Right lobe of liver (tissue), 6 donors: Measurements from ENCODE around the gene AREG. TPM values are rescaled to one million over a fixed set of nuclear protein-coding genes. Genes with fewer than 3 reads are reported as not detected.

Experiments used
- ATAC-seq, 4 donors: fragments of 200-7000 bp; cut with Tn5 transposase; one replicate each; pipeline ENCODE4 v1.9.1; 2020; ENCODE audit warnings: mild to moderate bottlenecking in 4 of 4, moderate library complexity in 4 of 4
- DNase-seq, 3 donors: peaks; one replicate each; pipeline ENCODE4 v3.0.0-alpha.2; 2020
- H3K27ac ChIP-seq, 3 donors: fragments of 200-600 bp; one replicate each; pipeline ENCODE4 v1.8.0; 2022
- H3K27me3 ChIP-seq, 2 donors: fragments of 200-600 bp; one replicate each; pipeline ENCODE4 v1.8.0; 2022
- H3K36me3 ChIP-seq, 4 donors: fragments of 200-600 bp; sonication (generic) in 1 of 4; one replicate each; pipeline versions ENCODE4 v1.5.1 to v1.8.0; 2017 to 2022; ENCODE audit warnings: control low read depth in 1 of 4
- H3K4me1 ChIP-seq, 4 donors: fragments of 200-600 bp; sonication (generic) in 1 of 4; one replicate each; pipeline versions ENCODE4 v1.5.1 to v1.8.0; 2017 to 2022; ENCODE audit warnings: control low read depth in 1 of 4
- H3K4me3 ChIP-seq, 3 donors: fragments of 200-600 bp; one replicate each; pipeline ENCODE4 v1.8.0; 2022
- H3K9me3 ChIP-seq, 4 donors: fragments of 200-600 bp; sonication (generic) in 1 of 4; one replicate each; pipeline versions ENCODE4 v1.5.1 to v1.8.0; 2017 to 2022; ENCODE audit warnings: control low read depth in 1 of 4
- CTCF ChIP-seq, 4 donors: fragments of 200-600 bp in 3 of 4; fragments of 450-650 bp in 1 of 4; IDR thresholded peaks; one replicate each; pipeline versions ENCODE4 v1.5.1 to v1.8.0; 2016 to 2022; ENCODE audit warnings: antibody characterized with exemption in 4 of 4, mild to moderate bottlenecking in 2 of 4
- POLR2A ChIP-seq: fragments of 450-650 bp; IDR thresholded peaks from one replicate; pipeline ENCODE4 v1.6.1; 2017; ENCODE audit warnings: antibody characterized with exemption, mild to moderate bottlenecking
- WGBS: methylation state at CpG from one replicate; pipeline ENCODE4 v1.1.6; 2018; ENCODE audit warnings: low coverage, low lambda C conversion rate; ENCODE audit not compliant: insufficient coverage; ENCODE audit errors: missing lambda C conversion rate; 5-methylcytosine and 5-hydroxymethylcytosine counted together
- intact Hi-C, 2 donors: fragments of 100-400 bp; cut with DNase I; formaldehyde crosslinking; loops; one replicate each; pipeline versions ENCODE4 v1.11.2 to v1.14.1; 2022
- total RNA-seq, 6 experiments: library from RNA; depleted of rRNA in 2 of 6; stranded (reverse); fragments of >200 nt in 2 of 6; fragmentation: NEBNext Ultra II Directional in 3 of 6; extraction: Animal tissue kit (Norgen Biotek cat#: 25700) in 3 of 6; gene quantifications; one replicate each; pipeline versions ENCODE4 v1.1.0 to v1.2.4, GENCODE V29; 2016 to 2023
- donor health status: DM: no; HTN: yes; CAD: no.
- donor health status: DM: no; HTN: no; CAD: no.
- donor health status: DM: no; HTN: no; CAD: no.
- donor health status: DM: no; HTN: yes; CAD: no.
- donor health status: DM: no; HTN: yes; CAD: no.

AREG gene
- total RNA-seq, 6 experiments from 2014 or later = 0.24 to 2.7 (median 0.39) TPM; not detected in 3

GRCh38 chr4:74447636-74448233 is 2.8 kb downstream of the AREG start:
- no peak overlapping the region for H3K4me3 ChIP-seq
- WGBS = 78% methylated on average over 4 of the region's 5 CpGs
- intact Hi-C loops = no loop called here
- no peaks in the 10 kb centered on the region for H3K9me3 ChIP-seq
- H3K4me1 ChIP-seq = no peaks in the 10 kb centered on the region
- no peak for DNase-seq
- peaks cover 0 to 5% of the 10 kb centered on the region in 2 donors for H3K27me3 ChIP-seq
- TF ChIP-seq POLR2A (no peak), CTCF (IDR thresholded peaks at IDR 0.05) (no peak)
- no peaks in the 10 kb centered on the region for H3K36me3 ChIP-seq
- no peak overlapping the region for H3K27ac ChIP-seq
- ATAC-seq = no peak

- no peak for ATAC-seq
- intact Hi-C loops = no loop called here
- no peak overlapping the region for H3K27ac ChIP-seq
- no peaks in the 10 kb centered on the region for H3K4me1 ChIP-seq
- WGBS = 69% methylated on average over 6 of the region's 6 CpGs
- H3K9me3 ChIP-seq = no peaks in the 10 kb centered on the region
- H3K27me3 ChIP-seq = peaks cover 0 to 9% of the 10 kb centered on the region in 2 donors
- TF ChIP-seq POLR2A = no peak
- TF ChIP-seq CTCF (IDR thresholded peaks at IDR 0.05) = no peak
- DNase-seq = no peak
- no peak overlapping the region for H3K4me3 ChIP-seq
- H3K36me3 ChIP-seq = no peaks in the 10 kb centered on the region
Measured at GRCh38 chr4:74449571-74450297, 4.8 kb downstream of the AREG start.

GRCh38 chr4:74450298-74450683 is 5.4 kb downstream of the AREG start:
- Histone ChIP-seq H3K4me1 (no peaks in the 10 kb centered on the region), H3K9me3 (no peaks in the 10 kb centered on the region), H3K27ac (no peak overlapping the region), H3K36me3 (no peaks in the 10 kb centered on the region), H3K4me3 (no peak overlapping the region), H3K27me3 (peaks cover 0 to 9% of the 10 kb centered on the region in 2 donors)
- intact Hi-C loops = no loop called here
- 73% methylated on average over 4 of the region's 4 CpGs for WGBS
- ATAC-seq (no peak), DNase-seq (no peak)
- TF ChIP-seq POLR2A (no peak), CTCF (IDR thresholded peaks at IDR 0.05) (no peak)

- no peak for DNase-seq
- Histone ChIP-seq H3K9me3 (no peaks in the 10 kb centered on the region), H3K4me3 (no peak overlapping the region), H3K27ac (no peak overlapping the region), H3K4me1 (no peaks in the 10 kb centered on the region), H3K27me3 (peaks cover 0 to 6% of the 10 kb centered on the region in 2 donors), H3K36me3 (no peaks in the 10 kb centered on the region)
- ATAC-seq = no peak
- TF ChIP-seq CTCF (IDR thresholded peaks at IDR 0.05) (no peak), POLR2A (no peak)
- intact Hi-C loops = no loop called here
- 10% methylated on average over 1 of the region's 1 CpG for WGBS
Measured at GRCh38 chr4:74451214-74451661, 6.3 kb downstream of the AREG start.
